ENCODE data around the gene MDM4.

DNA sequence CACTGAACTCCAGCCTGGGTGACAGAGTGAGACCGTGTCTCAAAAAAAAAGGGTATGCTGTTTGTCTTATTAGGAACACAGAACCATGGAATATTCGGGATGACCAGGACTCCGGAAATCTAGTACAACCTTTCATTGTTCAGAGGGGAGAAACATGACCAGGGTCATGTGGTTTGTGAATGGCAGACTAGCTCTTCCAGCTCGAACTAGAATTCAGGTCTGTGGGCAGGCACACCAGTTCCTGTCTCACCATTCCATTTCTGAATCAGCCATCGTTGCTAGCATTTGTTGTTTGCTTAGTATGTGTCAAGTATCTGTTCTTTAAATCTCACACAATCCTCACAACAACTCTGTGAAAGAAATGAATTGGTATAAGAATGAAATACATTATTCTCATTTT lies 50.9 kb downstream of the MDM4 start:
- TF ChIP-seq CTCF (IDR thresholded peaks at IDR 0.05) (no peak), POLR2A (IDR thresholded peaks at IDR 0.05) (no peak), POLR2AphosphoS5 (IDR thresholded peaks at IDR 0.05) (no peak), EP300 (IDR thresholded peaks at IDR 0.05) (no peak)

Data from upper lobe of left lung (tissue), 4 donors.